Measurements from ENCODE around the gene LNPEP.

- TF ChIP-seq CTCF (IDR thresholded peaks at IDR 0.05; ENCODE audit: low read depth, low read length, missing input control) (peak; percentile 40), TAF1 (conservative IDR thresholded peaks at IDR 0.05) (no peak), YY1 (IDR thresholded peaks at IDR 0.05) (no peak), MAX (IDR thresholded peaks at IDR 0.05) (no peak), ATF3 (IDR thresholded peaks at IDR 0.05) (no peak), FOXA1 (IDR thresholded peaks at IDR 0.05) (no peak), REST (IDR thresholded peaks at IDR 0.05) (no peak), EGR1 (IDR thresholded peaks at IDR 0.05; ENCODE audit: low read depth in 2 of 2) (no peak), RAD21 (IDR thresholded peaks at IDR 0.05) (peak; percentile 65 to 75), ZBTB33 (IDR thresholded peaks at IDR 0.05) (no peak), NR2F2 (IDR thresholded peaks at IDR 0.05) (no peak)
Observed at GRCh38 chr5:96997265-96997859, 61.5 kb downstream of the LNPEP start.

Data from liver (tissue), 3 donors.